NCI-H1105 treated with DMSO at 0.1 percent for 48 hours (cell line): ENCODE data around the gene ABI3BP.

Experiments
- DNase-seq: peaks from one replicate; lab custom pipeline; 2025; lab: John Stamatoyannopoulos, UW

Gene ABI3BP

DNA sequence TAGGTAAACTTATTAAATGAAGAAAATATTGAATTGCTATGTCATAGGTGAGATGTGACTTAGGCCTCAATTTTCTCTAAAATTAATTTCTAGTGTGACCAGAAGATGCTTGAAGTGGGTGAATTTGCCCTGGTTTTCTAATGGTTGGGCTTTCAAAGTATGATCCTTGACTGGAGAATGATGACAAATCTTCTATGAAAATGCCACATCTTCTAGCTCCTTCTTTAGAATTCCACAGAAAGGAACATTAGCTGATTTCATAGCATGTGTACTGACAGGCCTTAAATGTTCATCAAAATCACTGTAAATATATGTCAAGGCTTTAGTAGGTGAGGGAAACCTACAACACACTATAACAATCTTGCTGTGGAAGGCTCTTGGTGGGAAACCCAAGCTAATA, 8.9 kb downstream of the ABI3BP start:
- no peak for DNase-seq

DNA sequence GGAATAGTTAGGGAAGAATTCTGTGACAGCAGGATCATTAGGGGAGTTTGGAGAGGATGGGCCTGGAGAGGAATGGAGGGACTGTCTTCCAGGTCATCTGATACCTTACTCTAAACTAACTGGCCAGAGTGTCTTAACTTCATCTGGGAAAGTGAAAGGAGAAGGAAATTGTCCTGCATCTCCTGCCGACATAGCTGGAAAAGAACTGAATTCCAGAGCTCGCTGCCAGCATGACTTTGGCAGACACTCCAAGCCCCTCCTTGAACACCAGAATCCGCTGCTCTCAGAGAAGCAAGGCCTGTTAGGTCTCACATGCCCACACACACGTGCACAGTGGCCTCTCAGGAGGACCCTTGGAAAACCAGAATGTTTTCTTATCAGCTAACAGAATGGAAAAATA, 10.5 kb downstream of the ABI3BP start:
- no peak for DNase-seq

DNA sequence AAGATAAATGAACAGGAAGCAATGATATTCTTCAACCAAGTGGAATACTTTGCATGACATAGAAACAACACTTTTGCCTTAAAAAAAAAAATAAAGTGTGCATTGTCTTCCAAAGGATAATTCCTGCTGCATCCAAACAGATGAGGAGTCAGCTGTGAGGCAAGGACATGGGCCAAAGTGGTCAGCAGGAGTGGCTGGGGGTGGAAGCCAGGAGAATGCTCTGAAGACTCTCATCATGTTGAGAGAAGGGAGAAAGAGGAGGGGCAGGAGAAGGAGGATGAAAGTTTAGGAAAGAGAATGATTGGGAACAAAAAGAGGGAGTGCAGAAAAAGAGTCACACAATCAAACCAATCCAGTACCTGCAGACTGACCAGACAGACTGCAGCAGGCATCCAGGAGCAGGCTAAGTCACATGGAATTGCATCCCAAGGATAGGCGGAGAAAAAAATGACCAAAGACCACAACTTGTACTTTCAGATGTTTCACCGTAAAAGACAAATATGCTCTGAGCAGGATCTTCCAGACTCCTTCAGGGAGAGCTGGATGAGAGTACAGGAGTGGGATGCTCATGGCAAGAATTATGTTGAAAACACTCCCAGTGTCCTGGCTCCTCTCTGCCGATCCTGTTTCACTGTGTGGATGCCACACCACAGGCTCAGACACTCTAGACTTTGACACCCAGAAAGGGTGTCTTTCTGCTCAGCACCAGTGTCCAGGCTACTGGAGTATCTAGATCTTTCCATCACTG, 11.9 kb downstream of the ABI3BP start:
- DNase-seq, result no peak

DNA sequence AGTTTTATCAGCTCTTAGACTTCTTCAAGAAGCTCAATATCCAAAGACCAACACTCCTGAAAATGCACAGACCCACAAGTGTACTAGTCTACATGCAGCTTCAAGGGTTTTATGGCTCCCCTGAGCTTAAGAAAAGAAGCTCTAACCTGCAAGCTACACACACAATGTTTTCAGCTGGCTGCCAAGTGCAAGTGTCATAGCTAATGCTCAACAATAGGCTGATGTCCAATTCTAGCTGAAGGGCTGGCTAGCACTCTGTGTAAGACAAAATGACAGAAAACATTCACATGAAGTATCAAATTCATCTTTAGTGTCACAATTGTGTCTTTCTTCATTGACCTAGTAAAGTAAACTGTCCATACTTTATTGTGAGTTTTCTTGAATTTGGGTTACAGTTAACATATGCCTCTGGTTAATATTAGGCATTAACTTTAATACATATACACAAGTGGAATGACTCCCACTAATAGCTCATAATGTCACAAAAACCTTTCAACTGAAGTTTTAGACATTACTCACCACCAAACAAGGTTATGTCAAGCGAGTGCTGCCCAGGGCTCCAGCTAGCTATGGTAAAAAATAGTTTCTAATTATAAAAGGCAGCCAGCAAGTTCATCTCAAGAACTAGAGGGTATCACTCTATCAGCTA, 15.1 kb downstream of the ABI3BP start:
- no peak for DNase-seq

DNA sequence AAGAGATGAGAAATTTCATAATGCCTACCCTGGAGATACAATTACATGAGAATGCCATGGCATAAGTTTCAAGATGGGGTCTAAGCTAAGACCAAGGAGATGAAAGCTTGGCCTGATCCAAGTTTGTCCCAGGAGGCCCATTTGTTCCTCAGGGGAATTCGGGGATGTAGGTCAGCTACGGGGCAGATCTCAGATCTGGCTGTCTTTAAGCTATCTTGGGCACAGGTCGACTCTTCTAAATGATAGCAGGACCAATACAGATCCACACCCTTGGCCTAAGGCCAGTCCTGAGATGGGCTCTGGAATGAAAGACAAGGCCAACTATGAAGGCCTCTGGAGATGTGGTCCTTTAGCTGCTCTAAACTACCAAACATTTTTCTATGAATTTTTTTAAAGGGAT, 16.6 kb downstream of the ABI3BP start:
- DNase-seq, result no peak

DNA sequence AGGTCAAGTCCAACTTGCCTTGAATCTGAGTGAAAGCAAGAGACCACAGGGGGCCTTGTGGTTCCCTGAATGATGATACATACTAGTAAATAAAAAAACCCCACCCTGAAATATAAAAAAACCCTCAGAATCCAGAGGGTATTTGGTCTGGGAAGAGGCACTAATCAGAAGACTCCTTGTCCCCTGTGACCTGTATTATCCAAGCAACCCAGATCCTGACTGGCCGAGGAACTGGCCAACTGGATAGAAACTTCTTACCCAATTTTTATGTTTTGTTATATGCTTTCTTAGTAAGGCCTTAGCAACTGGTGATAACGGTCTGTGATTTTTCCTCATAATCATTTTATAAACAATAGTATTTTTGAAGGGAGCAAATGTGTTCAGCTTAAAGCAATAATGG, 17.5 kb downstream of the ABI3BP start:
- no peak for DNase-seq

DNA sequence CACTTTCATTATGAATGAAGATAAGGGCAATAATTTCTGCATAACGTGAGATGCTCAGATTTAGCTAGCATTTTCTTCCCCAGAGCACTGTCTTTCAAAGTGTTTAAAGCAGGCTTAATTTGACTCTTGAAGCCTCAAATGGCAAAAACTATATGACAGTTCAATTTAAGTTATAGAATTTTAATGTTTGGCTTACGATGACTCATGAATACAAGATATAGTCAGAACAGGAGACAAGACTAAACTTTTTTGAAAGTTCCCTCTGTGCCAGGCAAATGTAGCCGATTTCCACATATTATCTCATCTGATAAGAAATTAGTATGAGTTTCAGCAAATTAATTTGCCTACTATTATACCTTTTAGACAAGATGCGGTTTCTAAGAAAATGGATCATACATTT, 19.6 kb downstream of the ABI3BP start:
- DNase-seq, result no peak

DNA sequence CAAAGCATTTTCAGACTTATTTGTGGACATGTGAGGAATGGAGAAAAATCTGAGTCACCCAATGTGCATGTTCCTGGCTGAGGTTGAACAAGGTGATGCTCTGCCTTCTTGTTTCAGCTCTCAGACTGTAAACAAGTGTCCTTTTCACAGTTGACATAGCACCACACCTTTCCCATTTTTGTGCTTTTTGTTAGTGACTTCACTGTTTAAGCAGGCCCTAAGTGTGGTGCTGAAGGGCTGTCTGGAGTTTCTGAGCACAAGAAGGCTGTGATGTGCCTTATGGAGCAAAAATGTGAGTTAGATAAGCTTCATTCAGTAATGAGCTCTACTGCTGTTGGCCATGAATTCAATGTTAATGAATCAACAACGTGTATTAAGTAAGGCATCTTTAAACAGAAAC, 20.4 kb downstream of the ABI3BP start:
- DNase-seq, result no peak

DNA sequence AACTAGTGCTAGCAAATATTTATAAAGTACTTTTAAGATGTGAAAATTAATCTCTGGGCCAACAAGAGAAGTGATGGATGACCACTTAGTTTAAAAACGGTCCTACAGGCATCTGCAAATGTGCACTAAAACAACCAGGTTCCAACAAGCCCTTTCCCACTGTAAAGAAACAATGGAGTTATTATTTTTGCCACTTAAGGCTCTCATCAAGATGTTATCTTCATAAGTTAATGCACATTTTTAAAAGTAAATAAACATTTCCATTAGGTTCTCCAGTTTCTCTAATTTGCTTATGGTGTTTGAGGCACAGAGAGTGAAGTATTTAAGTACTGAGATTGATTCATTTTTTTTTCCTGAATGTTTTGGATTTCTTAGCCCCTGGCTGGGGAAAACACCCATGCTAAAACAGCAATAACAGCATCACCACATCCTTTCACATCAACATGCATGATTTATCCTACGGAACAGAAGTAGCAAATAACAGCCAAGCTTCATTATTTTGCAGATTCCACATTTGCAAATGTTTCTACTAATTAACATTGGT, 20.8 kb downstream of the ABI3BP start:
- peak; percentile 91 for DNase-seq

DNA sequence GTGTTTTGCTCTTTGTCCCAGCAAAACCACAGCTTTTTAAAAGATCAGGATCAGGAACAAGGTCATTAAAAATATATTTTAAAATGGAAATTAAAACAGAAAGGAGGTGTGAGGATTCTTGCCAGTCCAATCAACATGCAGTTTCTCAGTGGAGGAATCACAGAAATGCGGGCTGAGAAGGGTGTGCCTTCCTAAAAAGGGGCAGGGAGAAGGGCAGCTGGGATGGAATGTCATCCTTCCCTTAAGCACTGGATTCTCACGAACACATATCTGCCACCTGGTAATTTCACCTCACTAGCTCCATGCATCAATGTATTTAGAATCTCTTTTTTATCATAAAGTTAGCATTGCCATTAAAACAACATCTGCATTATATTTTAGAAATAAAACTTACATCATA, 21.4 kb downstream of the ABI3BP start:
- DNase-seq, result peak; percentile 51

DNA sequence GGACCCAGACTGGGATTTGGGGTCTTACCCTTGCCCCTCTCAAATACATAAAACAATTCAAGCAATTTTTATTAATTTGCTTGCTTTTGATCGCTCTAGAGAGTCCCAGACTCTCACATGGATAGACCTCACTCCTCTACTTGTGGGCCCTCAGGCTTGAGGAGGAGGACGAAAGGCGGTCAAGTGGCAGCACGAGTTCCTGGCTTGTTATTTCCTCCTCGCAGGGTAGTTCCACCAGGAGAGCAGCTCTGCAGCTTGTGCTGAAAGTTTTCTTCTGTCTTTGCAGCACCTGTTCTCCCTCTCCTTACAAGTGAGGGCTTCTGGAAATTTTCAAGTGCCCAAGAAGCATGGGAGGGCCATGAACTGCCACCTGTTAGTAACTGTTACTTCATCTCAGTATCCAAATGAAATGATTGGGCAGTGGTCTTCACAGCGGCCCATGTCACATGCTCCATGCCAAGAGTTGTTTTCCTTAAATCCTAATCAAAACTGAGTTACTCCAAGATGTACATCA, 22.7 kb downstream of the ABI3BP start:
- no peak for DNase-seq

DNA sequence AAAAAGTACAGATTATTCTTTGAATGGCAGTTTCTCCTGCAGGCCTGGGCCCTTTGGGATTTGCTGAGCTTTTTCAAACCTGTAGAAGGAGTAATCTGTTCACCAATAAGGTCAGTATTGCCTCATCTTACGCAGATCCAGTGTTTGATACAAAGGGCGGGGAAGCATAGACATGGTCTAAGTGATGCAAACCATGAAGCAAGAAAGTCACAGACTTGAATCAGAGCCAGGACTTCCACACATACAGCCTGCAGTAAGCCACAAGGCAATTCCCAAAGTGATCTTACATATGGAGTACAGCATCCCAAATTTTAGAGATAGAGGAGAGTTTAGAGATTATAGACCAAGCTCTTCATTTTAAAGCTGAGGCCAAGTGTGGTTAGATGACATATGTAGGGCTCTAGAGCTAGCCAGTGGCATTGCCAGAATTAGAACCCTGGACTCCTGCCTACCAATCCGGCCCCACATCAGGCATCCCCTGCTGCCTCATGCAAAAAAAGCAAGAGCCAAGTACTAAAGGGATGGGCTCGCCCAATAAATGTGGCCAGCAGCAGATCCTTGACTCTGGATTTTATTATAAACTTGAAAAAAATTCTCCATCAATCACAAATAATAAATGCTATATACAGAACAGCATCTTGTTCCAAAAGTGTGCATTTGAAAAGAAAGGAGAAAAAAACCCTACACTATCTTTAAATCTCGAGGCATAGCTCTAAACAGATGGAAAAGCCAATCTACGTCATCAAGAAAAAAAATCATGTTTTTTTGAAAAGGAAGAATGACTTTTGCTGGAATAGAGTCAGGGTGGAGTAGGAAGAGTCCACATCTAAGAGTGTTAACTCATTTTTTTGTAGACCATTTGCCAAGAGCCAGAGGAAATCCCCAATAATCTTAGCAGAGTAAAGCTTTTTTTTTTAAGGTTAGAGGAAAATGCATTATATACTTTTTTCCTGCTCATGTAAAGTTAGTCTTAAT, 24.0 kb downstream of the ABI3BP start:
- no peak for DNase-seq

DNA sequence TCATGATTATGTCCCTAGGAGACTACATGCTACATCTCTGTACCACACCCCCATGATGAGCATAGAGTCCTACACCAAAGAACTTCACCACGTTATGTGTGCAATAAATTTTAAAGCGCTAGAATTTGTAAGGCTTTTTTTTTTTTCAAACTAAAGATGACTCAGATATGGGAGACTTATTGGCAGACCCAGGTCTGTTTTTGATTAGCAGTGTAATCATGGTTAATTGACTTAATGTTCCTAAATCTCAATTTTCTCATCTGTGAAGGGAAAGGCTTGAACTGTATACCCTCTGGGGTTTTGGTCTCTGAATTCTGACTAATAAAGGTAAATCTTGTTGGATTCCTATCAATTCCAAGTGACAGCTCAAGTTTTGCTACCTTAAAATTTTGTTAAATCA, 26.4 kb downstream of the ABI3BP start:
- no peak for DNase-seq

DNA sequence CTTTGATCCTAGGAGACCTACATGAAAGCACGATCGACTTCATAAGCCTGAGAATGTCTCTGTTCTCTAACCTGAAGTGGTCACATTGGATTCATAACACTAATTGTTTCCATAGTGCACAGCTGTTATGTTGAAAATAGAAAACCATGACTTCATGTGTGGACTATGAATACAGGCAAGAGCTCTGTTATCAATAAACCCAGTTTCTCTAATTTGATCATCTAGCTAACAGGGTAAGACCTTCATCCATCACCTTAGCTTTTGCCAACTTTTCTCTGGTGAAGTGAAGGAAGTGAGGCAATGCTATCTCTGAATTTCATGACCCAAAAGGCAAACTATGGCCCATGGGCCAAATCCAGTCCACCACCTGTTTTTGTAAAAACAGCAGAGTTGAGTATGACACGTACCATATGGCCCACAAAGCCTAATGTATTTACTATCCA, 27.2 kb downstream of the ABI3BP start:
- no peak for DNase-seq

DNA sequence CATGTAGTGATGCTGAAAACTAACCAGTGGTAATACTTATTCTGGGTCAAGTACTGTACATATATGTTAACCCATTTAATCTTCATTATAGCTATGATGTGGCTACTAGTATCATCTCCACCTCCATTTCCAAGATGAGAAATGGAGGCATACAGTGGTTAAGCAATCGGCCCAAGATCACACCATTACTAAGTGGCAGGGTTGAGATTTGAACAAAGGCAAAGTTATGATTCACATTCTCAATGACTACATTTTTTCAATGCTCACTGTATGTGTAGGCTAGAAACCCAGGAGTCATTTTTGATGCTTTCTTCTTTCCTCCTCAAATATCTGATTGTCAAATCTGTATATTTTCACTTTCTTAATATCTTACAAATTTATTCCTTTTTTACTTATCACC, 30.2 kb downstream of the ABI3BP start:
- no peak for DNase-seq

DNA sequence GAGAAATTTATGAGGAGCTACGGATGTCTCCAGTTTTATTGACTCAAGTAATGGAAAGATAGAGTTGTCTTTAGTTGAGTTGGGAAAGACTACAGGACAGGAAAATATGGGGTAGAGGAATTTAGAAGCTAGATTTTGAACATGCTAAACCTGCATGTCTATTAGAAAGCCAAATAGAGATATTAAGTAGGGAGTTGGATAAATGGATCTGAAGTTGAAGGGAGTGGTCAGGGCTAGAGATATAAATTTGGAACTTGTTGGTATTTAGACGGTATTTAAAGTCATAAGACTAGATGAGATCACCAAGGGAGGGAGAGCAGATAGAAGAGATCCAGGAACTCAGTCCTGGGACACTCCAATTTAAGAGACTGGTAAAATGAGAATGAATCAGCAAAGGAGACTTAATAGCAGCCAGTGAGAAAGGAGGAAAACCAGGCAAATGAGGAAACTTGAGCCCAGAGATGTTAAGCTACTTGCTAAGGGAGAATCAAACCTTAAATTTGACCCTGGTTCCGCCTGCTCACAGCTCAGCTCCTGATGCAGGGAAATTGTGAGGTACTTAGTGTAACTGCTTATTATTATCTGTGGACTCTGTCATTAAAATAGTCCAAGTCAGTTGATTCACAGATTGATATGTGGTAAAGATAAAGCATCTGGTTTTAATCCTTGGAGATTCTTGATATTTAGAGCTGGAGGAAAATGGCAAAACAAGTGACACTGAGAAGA, 35.8 kb downstream of the ABI3BP start:
- no peak for DNase-seq

DNA sequence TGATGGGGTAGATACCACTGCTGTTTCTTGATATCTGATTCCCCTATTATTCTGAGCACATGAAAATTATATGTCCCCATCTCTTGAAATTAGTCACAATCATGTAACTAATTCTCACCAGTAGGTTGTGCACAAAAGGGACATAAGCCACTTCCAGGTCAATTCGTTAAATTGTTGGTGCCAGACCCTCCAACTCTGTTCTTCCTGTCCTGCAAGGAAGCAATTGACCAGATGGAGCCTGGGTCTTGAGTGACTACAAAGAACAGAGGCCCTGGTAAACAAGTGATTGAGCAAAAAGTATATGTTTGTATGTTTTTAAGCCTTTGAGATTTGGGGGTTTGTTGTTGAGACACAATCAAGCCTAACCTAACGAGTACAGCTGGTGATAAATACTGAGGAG, 36.9 kb downstream of the ABI3BP start:
- DNase-seq, result no peak

DNA sequence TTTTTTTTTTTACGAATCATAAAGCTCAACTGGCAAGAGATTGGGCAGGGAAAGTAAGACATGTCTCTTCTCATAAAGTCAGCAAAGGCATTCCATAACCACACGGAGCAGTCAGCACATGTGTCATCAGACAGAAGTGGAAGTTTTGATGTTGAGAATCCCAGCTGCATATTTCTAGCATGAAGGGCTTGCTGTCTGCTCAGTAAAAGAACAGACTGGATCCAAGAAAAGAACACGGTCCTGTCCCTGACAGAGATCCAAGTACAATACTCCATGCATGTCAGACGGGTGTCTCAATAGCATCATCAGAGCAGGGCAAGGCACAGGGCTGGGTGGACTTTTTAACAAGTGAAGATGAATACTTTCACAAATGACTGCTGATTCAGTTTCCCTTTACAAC, 38.2 kb downstream of the ABI3BP start:
- no peak for DNase-seq

DNA sequence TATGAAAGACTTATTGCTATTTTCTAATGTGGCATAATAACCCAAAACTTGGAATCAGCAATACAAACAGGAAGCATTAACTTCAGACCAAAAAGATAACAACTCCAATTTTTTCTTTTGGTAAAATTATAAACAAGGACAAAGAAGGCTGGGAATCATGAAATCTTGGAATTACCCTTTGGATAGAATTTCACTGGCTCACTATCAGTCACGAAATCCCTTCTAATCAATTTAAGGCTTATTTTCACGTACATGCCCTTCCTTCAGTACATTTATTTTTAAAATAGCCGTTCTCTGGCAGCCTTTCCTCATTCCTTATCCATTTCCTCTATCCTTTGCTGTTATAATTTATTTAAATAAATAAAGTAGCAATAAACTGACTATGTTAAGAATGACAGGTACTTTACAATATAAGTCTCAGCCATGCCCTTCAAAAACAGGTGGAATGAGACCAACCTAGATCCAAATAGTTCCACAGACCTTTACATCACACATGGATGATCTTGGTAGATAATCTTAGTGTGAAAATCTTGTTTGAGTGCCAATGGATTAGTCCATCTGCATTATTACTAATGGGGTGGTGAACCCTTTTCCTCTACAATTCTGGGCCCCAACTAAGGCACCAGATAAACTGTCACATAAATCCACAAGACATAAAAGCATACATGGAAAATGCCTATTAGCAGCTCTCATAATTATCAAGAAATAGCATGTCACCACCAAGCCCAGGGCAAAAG, 38.9 kb downstream of the ABI3BP start:
- no peak for DNase-seq

DNA sequence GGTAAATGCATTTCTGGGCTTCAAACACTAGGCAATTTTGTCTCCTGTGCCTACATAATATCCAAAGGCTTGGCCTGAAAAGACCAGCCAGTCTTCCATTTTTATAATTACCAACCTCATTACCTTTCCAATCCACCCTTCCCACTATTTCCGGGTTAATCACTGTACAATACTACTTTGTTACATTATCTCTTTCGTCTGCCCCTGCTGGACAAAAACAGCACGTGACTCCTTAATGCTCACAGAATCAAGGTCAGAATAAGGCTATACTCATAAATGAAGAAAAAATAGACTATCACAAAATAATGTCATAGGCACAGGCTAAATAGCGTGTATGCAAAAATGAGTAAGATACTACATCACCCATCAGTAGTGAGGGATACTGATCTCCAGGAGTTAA, 40.1 kb downstream of the ABI3BP start:
- DNase-seq, result no peak

DNA sequence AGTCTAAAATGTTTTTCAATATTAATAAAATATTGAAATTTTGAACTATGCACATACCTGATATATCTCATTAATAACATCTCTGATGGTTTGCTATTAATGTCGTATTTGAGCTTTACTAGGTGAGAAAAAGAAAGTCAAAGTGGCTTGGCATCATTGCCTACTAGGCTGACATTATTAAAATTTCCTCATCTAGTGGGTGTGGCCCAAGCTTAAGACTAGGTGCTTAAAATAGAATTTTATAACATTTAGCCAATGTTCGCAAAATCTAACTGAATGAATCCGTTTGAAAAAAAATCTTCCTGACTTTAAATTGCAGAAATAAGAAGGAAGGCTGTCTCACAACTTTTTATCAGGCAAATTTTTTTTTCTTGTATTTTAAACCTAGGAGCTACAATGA, 46.1 kb downstream of the ABI3BP start:
- DNase-seq, result no peak
